SK-N-MC (cell line): ENCODE results near the gene KRTAP5-1.

Experiments used
- EZH2 ChIP-seq: fragments of 200-600 bp; sonication (generic); IDR thresholded peaks from one replicate; pipeline ENCODE4 v1.6.1; 2017; ENCODE audit warnings: antibody characterized with exemption
- FOXP2 ChIP-seq: optimal IDR thresholded peaks from 2 replicates; pipeline ENCODE3; 2011; ENCODE audit warnings: mild to moderate bottlenecking, moderate library complexity; ENCODE audit not compliant: insufficient read depth; ENCODE audit errors: extremely low read length, control extremely low read depth
- POLR2AphosphoS5 ChIP-seq: IDR thresholded peaks from 2 replicates; pipeline ENCODE4 v1.6.1; 2012; ENCODE audit warnings: mild to moderate bottlenecking, low read depth, low read length, borderline replicate concordance

GRCh38 chr11:1545432-1545831, 39.7 kb downstream of the KRTAP5-1 start:
- TF ChIP-seq EZH2 (no peak), POLR2AphosphoS5 (no peak), FOXP2 (no peak)
